ENCODE data around the gene IGF2BP3.
"Not testable (repeated sequence)": the region's sequence is repeated elsewhere in the genome, so short reads cannot be mapped to it uniquely, and the experiment has no call there.

The IGF2BP3 gene

DNA sequence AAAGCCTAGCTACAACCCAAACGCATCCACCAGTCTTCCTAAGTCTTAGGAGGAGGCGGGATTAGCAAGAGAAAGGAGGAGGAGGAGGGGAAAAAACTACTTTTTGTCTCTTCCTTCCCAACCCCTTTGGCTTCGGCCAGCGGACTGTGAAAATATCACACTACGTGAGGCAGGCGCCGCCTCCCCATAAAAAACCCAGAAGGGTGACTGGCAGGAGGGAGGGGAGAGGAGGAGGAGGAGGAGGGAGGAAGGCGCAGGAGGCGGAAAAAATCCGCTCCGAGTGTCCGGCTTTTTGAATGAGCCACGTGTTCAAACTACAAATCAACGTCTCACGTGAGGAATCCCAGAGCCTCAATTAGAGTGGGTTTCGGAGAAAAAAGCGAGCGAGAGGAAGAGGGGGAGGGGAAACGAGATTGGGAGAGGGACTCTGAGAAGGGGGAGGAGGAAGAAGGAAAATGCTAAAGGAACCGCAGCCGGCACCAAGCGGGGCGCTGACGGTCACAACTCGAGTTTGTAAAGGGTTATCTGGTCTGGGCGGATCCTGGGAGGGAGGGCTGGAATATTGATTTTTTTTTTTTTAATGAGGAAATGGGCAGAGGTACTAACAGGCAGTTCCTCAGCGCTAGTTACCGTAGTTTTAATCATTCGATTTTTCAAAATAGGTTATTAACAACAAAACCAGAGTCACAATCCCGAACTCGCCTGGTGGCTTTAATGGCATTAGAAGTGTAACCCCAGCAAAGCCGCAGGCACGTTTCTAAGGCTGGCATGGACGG, at the start of gene IGF2BP3:
Gene IGF2BP3 (minus strand): TSS at position 162 of the 776 bp plus-strand sequence. CDS start 381 bp downstream, outside the sequence.
- no peak for DNase-seq

DNA sequence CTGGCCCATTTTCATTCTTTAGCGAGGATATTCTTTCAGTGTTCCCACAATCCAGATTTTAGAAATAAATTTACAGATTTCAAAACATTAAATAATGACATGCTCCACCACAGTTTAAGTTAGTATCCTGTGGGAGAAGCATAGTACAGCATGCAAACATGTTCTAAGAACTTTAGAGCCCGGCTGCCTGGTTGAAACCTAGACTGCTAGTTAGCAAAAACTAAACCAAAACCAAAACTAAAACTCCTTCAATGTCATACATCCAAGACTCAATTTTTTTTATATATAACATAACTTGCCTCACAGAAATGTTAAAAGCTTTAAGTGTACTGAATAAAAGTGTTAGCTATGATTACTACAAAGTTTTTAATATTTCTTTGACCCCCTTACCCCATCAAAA, 44.5 kb upstream of the IGF2BP3 start:
- no peak for DNase-seq

DNA sequence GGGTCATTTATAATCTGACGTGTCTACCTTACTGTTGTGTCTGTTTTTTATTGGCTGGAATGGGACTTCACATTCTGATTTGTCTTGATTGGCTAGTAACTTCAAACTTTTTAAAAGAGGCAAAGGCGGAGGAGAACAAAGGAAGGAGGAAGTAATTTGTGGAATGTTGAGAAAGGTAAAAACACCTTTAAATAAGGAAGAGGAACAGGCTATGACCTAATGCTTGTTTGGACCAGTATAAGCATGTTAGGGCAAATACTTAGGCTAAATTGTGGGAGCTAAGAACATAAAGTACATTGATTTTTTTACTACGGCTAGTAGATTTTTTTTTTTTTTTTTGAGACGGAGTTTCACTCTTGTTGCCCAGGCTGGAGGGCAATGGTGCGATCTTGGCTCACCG, 43.5 kb upstream of the IGF2BP3 start:
- not testable (repeated sequence) for DNase-seq

GRCh38 chr7:23494009-23494408, 23.7 kb upstream of the IGF2BP3 start:
- DNase-seq: no peak

DNA sequence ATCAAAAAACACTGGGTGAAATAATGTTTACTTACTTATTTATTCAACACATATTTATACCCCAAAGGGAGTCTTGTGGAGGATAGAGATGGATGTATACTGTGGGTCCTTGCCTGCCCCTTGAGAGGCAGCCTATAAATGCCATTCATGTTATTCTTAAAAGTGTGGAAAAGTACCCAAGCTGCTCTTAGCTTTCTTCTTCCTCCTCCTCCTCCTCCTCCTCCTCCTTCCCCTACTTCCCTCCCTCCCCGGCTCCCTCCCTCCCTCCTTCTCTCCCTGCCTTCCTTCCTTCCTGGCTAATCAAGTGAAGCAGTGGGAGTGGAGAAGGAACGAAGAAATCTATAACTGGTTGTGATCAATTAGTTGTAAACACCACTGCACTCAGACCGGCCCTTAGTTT, 21.2 kb upstream of the IGF2BP3 start:
- DNase-seq: no peak

GRCh38 chr7:23490357-23491135, 20.3 kb upstream of the IGF2BP3 start:
- DNase-seq: no peak

- not testable (repeated sequence) for DNase-seq
Measured at GRCh38 chr7:23488714-23489113, 18.4 kb upstream of the IGF2BP3 start.

DNA sequence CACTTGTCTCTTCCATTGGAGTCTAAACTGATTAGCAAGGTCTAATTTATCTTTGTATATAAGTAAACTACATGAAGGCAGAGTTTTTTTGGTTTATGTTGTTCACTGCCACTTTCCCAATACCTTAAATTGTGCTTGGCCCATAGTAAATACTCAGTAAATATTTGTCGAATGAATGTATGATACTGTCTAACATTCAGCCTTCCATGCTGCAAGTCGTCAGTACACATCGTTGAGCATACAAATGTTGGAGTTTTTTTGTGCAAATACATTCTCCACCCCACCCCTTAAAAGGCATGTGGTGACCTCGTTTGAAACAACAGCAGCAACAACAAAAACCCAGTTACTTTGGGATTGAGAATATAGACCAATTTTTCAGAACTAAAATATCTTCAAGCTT, 17.4 kb upstream of the IGF2BP3 start:
- DNase-seq: no peak

- DNase-seq: no peak
Measured at GRCh38 chr7:23486002-23486773, 15.9 kb upstream of the IGF2BP3 start.

DNA sequence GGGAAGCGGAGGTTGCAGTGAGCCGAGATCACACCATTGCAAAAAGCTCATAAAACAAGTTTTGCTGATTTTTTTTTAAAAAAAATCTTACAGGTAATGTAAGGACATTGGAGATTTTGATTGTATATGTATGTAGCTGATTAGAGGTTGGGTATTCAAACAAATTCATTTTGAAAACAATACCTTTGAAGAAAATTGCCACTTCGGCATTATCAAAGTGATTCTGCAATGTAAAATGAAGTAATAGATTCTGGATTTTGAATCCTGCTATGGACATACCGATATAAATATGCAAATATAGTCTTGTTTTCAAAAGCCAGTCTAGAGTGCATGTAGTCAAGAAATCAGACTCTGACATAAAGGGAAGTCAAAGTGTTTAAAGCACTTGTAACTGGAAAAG, 12.4 kb upstream of the IGF2BP3 start:
- no peak for DNase-seq

- no peak for DNase-seq
Measured at GRCh38 chr7:23477962-23478866, 7.9 kb upstream of the IGF2BP3 start.

GRCh38 chr7:23477157-23477499, 6.8 kb upstream of the IGF2BP3 start:
- DNase-seq: no peak

- no peak for DNase-seq
Measured at GRCh38 chr7:23476286-23477156, 6.2 kb upstream of the IGF2BP3 start.

DNA sequence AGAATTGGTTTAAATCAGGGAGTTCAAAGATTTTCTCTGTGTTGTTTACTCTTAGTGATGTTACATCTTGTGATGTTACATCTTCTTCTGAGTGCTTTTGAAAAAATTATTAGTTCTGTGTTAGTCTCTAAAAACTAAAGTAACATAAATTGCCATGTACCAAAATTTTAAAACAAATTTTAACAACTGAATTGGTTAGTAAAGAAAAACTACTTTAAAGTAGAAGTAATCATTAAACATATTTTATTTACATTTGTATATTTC, 5.2 kb upstream of the IGF2BP3 start:
- DNase-seq: no peak

DNA sequence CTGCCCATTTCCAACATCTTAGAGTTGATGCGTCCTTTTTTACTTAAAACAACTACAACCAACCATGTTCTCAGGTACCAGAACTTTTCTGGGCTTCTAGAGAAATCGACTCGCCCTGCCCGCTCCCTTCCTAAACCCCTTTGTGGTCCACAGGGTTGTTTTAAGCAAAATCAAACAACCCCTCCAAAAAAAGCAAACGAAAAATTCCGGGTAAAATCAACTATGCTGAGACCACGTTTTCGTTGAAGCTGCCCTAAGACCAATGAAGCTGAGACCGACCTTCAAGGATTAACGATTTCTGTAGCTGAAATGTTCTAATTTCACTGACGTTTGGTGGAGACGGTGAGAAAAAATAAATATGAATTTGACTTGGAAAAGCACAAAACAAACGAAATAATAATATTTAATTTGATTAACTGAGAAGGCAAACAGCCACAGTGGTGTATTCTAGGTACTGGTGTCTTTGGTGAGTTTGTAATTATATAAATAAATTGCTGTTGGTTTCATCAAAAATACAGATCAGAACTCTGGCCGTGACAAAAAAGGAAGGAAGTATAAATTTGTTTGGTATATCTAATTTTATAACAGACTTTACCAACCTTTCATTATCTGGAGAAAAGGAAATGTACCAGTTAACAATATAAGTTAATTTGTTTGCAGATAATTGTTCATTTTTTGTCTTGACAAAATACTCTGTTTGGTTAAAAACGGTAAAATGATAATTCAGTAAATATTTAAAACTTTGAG, 4.7 kb upstream of the IGF2BP3 start:
- DNase-seq: no peak

- DNase-seq: peak; percentile 86
Measured at GRCh38 chr7:23474094-23474828, 4.0 kb upstream of the IGF2BP3 start.

DNA sequence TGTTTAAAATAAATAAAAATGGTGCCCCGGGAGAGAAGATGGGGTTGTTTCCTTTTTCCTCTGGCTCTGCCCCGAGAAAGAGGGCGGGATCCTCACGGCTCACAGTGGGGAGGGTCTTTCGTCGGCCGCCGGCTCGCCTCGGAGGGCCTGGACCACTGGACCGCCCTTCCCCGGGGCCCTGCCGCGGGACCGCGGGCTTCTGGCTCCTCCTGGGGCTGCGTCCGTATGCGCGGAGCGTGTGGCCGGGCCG, 3.5 kb upstream of the IGF2BP3 start:
- no peak for DNase-seq

- no peak for DNase-seq
Measured at GRCh38 chr7:23472956-23473843, 2.9 kb upstream of the IGF2BP3 start.

DNA sequence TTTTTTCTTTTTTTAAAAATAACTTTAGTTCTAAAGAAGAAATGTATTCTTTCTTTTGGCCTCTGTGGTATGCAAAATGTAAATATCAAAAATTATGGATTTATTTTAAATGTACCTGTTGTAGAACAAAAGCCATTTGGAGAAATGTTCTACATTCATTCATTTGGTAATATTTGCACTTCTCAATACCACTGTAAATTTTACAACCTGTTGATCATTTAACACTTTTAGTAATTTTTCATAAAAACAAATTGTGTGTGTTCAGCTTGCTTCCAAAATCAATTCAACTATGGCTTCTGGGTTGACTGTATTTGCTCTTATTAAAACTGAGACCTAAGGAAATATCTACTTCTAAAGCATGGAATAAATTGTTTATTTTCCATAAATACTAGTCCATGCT, 2.3 kb upstream of the IGF2BP3 start:
- no peak for DNase-seq

DNA sequence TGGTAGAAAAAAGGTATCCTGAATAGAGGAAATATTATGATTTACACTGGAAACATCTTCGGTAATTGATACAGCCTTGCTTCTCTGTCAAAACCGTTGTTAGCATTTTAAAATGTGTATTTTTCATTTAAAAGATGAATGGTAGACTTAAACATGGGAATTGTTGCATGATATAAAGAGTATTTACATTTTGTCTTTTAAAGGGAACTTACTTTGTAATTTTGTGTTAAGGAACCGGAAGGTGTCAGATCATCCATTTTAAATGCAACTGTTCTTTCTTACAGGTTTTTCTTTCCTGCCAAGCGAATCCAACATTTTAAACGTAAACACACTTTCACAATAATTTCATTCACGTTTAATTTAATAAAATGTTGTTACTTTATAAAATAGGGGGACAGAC, 1.8 kb upstream of the IGF2BP3 start:
- DNase-seq: no peak

Measured in MV-4-11 (cell line).